Liver (tissue), 9 donors: ENCODE results near the gene FREM2. TPM values are rescaled to one million over a fixed set of nuclear protein-coding genes. Genes with fewer than 3 reads are reported as not detected.

Experiments
- DNase-seq: peaks from one replicate; pipeline ENCODE4 v3.0.0-alpha.2; 2017; ENCODE audit warnings: low spot score
- H3K27ac ChIP-seq, 2 donors: one replicate each; pipeline ENCODE4 v1.7.0; 2013; ENCODE audit warnings: inconsistent platforms in 2 of 2, low read length in 2 of 2, control low read depth in 1 of 2, low read depth in 1 of 2, mild to moderate bottlenecking in 1 of 2
- H3K27me3 ChIP-seq, 4 donors: one replicate each; pipeline versions ENCODE4 v1.6.1 to v1.7.0; 2013; ENCODE audit warnings: low read length in 3 of 4, inconsistent platforms in 1 of 4, mild to moderate bottlenecking in 1 of 4, moderate library complexity in 1 of 4; ENCODE audit not compliant: control insufficient read depth in 4 of 4, insufficient read depth in 4 of 4
- H3K36me3 ChIP-seq, 4 donors: one replicate each; pipeline versions ENCODE4 v1.6.1 to v1.7.0; 2013; ENCODE audit warnings: low read length in 3 of 4, mild to moderate bottlenecking in 3 of 4, low read depth in 1 of 4, moderate library complexity in 1 of 4; ENCODE audit not compliant: control insufficient read depth in 4 of 4, insufficient read depth in 3 of 4
- H3K4me1 ChIP-seq, 4 donors: one replicate each; pipeline versions ENCODE4 v1.6.1 to v1.7.0; 2013; ENCODE audit warnings: low read length in 3 of 4, mild to moderate bottlenecking in 3 of 4, moderate library complexity in 1 of 4; ENCODE audit not compliant: control insufficient read depth in 4 of 4, insufficient read depth in 4 of 4
- H3K4me3 ChIP-seq, 3 donors: one replicate each; pipeline versions ENCODE4 v1.6.1 to v1.7.0; 2013; ENCODE audit warnings: low read length in 3 of 3, control low read depth in 1 of 3, low read depth in 1 of 3, mild to moderate bottlenecking in 1 of 3
- H3K9ac ChIP-seq, 2 donors: one replicate each; pipeline ENCODE4 v1.7.0; 2013; ENCODE audit warnings: low read length in 2 of 2, mild to moderate bottlenecking in 2 of 2, moderate library complexity in 2 of 2, control low read depth in 1 of 2, low read depth in 1 of 2
- H3K9me3 ChIP-seq, 4 donors: one replicate each; pipeline versions ENCODE4 v1.6.1 to v1.7.0; 2013; ENCODE audit warnings: low read length in 3 of 4; ENCODE audit not compliant: control insufficient read depth in 4 of 4
- ATF3 ChIP-seq: IDR thresholded peaks from 2 replicates; pipeline ENCODE4 v1.6.1; 2016; ENCODE audit warnings: antibody characterized with exemption
- EGR1 ChIP-seq, 2 donors: IDR thresholded peaks; 2 replicates each; pipeline ENCODE4 v1.6.1; 2016 to 2018; ENCODE audit warnings: antibody characterized with exemption in 2 of 2, low read depth in 2 of 2
- FOXA1 ChIP-seq: IDR thresholded peaks from 2 replicates; pipeline ENCODE4 v1.6.1; 2016; ENCODE audit warnings: antibody characterized with exemption
- FOXA2 ChIP-seq: IDR thresholded peaks from 2 replicates; pipeline ENCODE4 v1.6.1; 2016; ENCODE audit warnings: antibody characterized with exemption
- GABPA ChIP-seq, 2 donors: IDR thresholded peaks in 1 of 2; conservative IDR thresholded peaks in 1 of 2; 2 replicates each; pipeline ENCODE4 v1.6.1; 2016; ENCODE audit warnings: antibody characterized with exemption in 2 of 2, mild to moderate bottlenecking in 1 of 2, moderate library complexity in 1 of 2
- HNF4A ChIP-seq, 2 donors: conservative IDR thresholded peaks; 2 replicates each; pipeline ENCODE4 v1.6.1; 2016; ENCODE audit warnings: antibody characterized with exemption in 2 of 2, mild to moderate bottlenecking in 2 of 2
- HNF4G ChIP-seq: IDR thresholded peaks from 2 replicates; pipeline ENCODE4 v1.6.1; 2016; ENCODE audit warnings: antibody characterized with exemption
- JUND ChIP-seq, 2 donors: IDR thresholded peaks; 2 replicates each; pipeline ENCODE4 v1.6.1; 2016; ENCODE audit warnings: antibody characterized with exemption in 2 of 2
- NR2F2 ChIP-seq: IDR thresholded peaks from 2 replicates; pipeline ENCODE4 v1.6.1; 2016; ENCODE audit warnings: antibody characterized with exemption
- RAD21 ChIP-seq, 2 donors: IDR thresholded peaks; 2 replicates each; pipeline ENCODE4 v1.6.1; 2016; ENCODE audit warnings: antibody characterized with exemption in 2 of 2, mild to moderate bottlenecking in 2 of 2
- REST ChIP-seq: IDR thresholded peaks from 2 replicates; pipeline ENCODE4 v1.6.1; 2016; ENCODE audit warnings: antibody characterized with exemption, mild to moderate bottlenecking
- RXRA ChIP-seq, 2 donors: IDR thresholded peaks; 2 replicates each; pipeline ENCODE4 v1.6.1; 2017 to 2018; ENCODE audit warnings: antibody characterized with exemption in 2 of 2, mild to moderate bottlenecking in 1 of 2
- SP1 ChIP-seq: IDR thresholded peaks from 2 replicates; pipeline ENCODE4 v1.6.1; 2018; ENCODE audit warnings: antibody characterized with exemption, mild to moderate bottlenecking
- TAF1 ChIP-seq: conservative IDR thresholded peaks from 2 replicates; pipeline ENCODE4 v1.6.1; 2016; ENCODE audit warnings: antibody characterized with exemption, mild to moderate bottlenecking
- YY1 ChIP-seq: IDR thresholded peaks from 2 replicates; pipeline ENCODE4 v1.6.1; 2016; ENCODE audit warnings: antibody characterized with exemption, mild to moderate bottlenecking
- ZBTB33 ChIP-seq: IDR thresholded peaks from 2 replicates; pipeline ENCODE4 v1.6.1; 2016; ENCODE audit warnings: antibody characterized with exemption
- WGBS: extraction: QIAGEN DNeasy Blood & Tissue Kit; methylation state at CpG from one replicate; pipeline ENCODE4 v1.1.7; 2013; 5-methylcytosine and 5-hydroxymethylcytosine counted together
- polyA plus RNA-seq, 2 donors: library from polyadenylated mRNA; stranded (reverse) in 1 of 2; unstranded in 1 of 2; fragments of 200-250 nt in 1 of 2; fragments of >200 nt in 1 of 2; fragmentation: Nextera tagmentation in 1 of 2; extraction: Ambion mirVana in 1 of 2; gene quantifications; one replicate each; pipeline versions ENCODE4 v1.2.1 to v1.2.3, GENCODE V29; 2013 to 2015
- total RNA-seq, 2 donors: library from RNA; depleted of rRNA; stranded (reverse); fragments of >200 nt; gene quantifications; one replicate each; pipeline ENCODE4 v1.2.3, GENCODE V29; 2014
- TF ChIP-seq, protein P1 (sequence below): IDR thresholded peaks from 2 replicates; pipeline ENCODE4 v1.6.1; 2016; ENCODE audit warnings: antibody characterized with exemption
- TF ChIP-seq, protein P2 (sequence below): fragments of 150-350 bp; IDR thresholded peaks from 2 replicates; pipeline ENCODE4 v1.5.1; 2017; ENCODE audit warnings: improper control_type of control experiment, low read depth, low read length; ENCODE audit not compliant: missing input control
- donor health status: healthy.
- donor health status: healthy.
- donor health status: healthy.
- donor health status: healthy.
- donor health status: healthy.

FREM2 gene
- total and polyA plus RNA-seq, 4 donors: 0.17 to 1.7 (median 0.37) TPM

DNA sequence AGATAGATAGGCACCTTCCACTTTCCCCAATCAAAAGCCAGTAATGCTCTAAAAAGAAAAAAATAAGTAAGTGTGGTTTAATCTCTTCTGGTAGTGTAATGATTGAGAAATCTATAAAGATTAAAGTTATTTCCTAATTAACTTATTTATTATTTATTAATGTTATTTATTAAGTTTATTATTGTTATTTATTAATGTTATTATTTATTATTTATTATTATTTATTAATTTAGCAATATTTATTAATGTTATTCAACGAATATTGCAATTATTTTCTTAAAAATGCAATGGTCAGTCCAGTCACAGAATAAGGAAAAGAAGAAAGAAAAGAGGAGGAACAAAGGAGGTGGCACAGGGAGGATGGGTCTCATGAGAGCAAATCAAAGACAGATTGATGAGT is 100.7 kb downstream of the FREM2 start (continued):
- TF ChIP-seq, protein P1, sequence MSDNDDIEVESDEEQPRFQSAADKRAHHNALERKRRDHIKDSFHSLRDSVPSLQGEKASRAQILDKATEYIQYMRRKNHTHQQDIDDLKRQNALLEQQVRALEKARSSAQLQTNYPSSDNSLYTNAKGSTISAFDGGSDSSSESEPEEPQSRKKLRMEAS: no peak

DNA sequence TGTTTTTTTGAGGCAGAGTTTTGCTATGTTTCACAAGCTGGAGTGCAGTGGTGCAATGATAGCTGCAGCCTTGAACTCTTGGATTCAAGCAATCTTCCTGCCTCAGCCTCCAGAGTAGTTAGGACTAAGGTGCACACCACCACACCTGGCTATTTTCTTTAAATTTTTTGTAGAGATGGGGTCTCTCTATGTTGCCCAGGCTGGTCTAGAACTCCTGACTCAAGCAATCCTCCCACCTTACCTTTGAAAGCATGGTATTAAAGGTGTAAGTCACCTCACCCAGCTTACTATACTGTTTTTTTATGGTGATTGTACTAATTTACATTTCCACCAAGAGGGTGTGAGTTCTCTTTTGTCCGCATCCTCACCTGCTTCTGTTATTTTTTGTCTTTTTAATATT is 110.0 kb downstream of the FREM2 start:
- TF ChIP-seq SP1: no peak
- no peak for TF ChIP-seq ATF3
- no peak for TF ChIP-seq JUND (IDR thresholded peaks at IDR 0.05)
- no peak for TF ChIP-seq FOXA2
- no peak for TF ChIP-seq RAD21 (IDR thresholded peaks at IDR 0.05)
- TF ChIP-seq FOXA1: no peak
- TF ChIP-seq ZBTB33: no peak
- TF ChIP-seq EGR1 (IDR thresholded peaks at IDR 0.05; ENCODE audit: low read depth in 2 of 2): no peak
- no peak for TF ChIP-seq YY1
- TF ChIP-seq REST: no peak
- TF ChIP-seq TAF1: no peak
- TF ChIP-seq HNF4G: no peak
- TF ChIP-seq HNF4A (conservative IDR thresholded peaks at IDR 0.05): no peak
- no peak for TF ChIP-seq RXRA (IDR thresholded peaks at IDR 0.05)
- TF ChIP-seq, protein P1: no peak
- no peak for TF ChIP-seq NR2F2
- H3K27me3 ChIP-seq: no peaks in the 10 kb centered on the region
- no peaks in the 10 kb centered on the region for H3K36me3 ChIP-seq
- H3K9me3 ChIP-seq: peaks cover 0 to 3% (median 0%) of the 10 kb centered on the region in 4 donors
- no peak overlapping the region for H3K4me3 ChIP-seq
- 100% methylated on average over 1 of the region's 1 CpG for WGBS
- H3K4me1 ChIP-seq: no peaks in the 10 kb centered on the region
- no peak overlapping the region for H3K27ac ChIP-seq
- no peak for DNase-seq
- no peak overlapping the region for H3K9ac ChIP-seq

DNA sequence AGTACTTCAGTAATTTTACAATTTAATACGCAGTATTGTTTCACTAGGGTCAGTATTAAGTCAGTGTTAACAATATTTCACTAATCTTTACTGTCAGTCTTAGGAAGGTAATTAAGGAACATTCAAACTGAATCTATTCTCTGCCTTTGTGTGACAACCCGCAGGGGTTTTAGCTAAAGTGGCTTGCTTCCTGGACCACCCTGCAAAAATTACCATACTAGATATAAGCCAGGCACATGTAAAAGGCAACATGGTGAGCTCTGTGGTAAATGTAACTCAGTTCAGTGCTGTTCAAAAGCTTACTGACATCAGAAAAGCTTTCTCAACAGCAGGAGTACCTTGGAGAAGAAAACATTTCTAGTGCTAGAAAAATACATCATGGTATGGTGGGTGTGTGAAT is 116.7 kb downstream of the FREM2 start:
- Histone ChIP-seq H3K9me3 (peaks cover 0 to 3% (median 0%) of the 10 kb centered on the region in 4 donors), H3K27me3 (no peaks in the 10 kb centered on the region), H3K4me3 (no peak overlapping the region), H3K9ac (no peak overlapping the region), H3K4me1 (no peaks in the 10 kb centered on the region), H3K36me3 (no peaks in the 10 kb centered on the region), H3K27ac (no peak overlapping the region)
- 73% methylated on average over 2 of the region's 2 CpGs for WGBS
- no peak for DNase-seq
- TF ChIP-seq, protein P1: no peak
- TF ChIP-seq FOXA1 (no peak), YY1 (no peak), ZBTB33 (no peak), TAF1 (no peak), RXRA (IDR thresholded peaks at IDR 0.05) (no peak), HNF4G (no peak), EGR1 (IDR thresholded peaks at IDR 0.05; ENCODE audit: low read depth in 2 of 2) (no peak), FOXA2 (no peak), GABPA (IDR thresholded peaks at IDR 0.05 in 1 of 2, conservative IDR thresholded peaks at IDR 0.05 in 1 of 2) (no peak), ATF3 (no peak), NR2F2 (no peak), HNF4A (conservative IDR thresholded peaks at IDR 0.05) (no peak), SP1 (no peak), RAD21 (IDR thresholded peaks at IDR 0.05) (no peak)
- TF ChIP-seq, protein P2, sequence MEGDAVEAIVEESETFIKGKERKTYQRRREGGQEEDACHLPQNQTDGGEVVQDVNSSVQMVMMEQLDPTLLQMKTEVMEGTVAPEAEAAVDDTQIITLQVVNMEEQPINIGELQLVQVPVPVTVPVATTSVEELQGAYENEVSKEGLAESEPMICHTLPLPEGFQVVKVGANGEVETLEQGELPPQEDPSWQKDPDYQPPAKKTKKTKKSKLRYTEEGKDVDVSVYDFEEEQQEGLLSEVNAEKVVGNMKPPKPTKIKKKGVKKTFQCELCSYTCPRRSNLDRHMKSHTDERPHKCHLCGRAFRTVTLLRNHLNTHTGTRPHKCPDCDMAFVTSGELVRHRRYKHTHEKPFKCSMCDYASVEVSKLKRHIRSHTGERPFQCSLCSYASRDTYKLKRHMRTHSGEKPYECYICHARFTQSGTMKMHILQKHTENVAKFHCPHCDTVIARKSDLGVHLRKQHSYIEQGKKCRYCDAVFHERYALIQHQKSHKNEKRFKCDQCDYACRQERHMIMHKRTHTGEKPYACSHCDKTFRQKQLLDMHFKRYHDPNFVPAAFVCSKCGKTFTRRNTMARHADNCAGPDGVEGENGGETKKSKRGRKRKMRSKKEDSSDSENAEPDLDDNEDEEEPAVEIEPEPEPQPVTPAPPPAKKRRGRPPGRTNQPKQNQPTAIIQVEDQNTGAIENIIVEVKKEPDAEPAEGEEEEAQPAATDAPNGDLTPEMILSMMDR: no peak
